ENCODE measurements around the gene MIPOL1. TPM values are rescaled to one million over a fixed set of nuclear protein-coding genes. Genes with fewer than 3 reads are reported as not detected.
"Not testable (repeated sequence)": the region's sequence is repeated elsewhere in the genome, so short reads cannot be mapped to it uniquely, and the experiment has no call there.

MIPOL1 gene
- total RNA-seq, 1 donor from 2014 or later, result 12.3 TPM

DNA sequence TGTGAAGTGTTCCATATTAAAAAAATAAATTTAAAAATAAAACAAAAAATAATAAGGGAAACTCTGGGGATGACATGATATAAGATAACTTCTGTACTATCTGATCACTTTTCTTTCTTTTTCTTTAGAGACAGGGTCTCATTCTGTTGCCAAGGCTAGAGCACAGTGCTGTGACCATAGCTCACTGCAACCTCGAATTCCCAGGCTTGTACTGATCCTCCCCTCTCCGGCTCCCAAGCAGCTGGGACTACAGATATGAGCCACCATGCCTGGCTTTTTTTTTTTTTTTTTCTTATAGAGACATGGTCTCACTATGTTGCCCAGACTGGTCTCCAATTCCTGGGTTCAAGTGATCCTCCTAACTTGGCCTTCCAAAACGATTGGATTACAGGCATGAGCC, 10.4 kb upstream of the MIPOL1 start:
- no peak for DNase-seq (ENCODE audit: extremely low read depth, low read depth, low spot score)

DNA sequence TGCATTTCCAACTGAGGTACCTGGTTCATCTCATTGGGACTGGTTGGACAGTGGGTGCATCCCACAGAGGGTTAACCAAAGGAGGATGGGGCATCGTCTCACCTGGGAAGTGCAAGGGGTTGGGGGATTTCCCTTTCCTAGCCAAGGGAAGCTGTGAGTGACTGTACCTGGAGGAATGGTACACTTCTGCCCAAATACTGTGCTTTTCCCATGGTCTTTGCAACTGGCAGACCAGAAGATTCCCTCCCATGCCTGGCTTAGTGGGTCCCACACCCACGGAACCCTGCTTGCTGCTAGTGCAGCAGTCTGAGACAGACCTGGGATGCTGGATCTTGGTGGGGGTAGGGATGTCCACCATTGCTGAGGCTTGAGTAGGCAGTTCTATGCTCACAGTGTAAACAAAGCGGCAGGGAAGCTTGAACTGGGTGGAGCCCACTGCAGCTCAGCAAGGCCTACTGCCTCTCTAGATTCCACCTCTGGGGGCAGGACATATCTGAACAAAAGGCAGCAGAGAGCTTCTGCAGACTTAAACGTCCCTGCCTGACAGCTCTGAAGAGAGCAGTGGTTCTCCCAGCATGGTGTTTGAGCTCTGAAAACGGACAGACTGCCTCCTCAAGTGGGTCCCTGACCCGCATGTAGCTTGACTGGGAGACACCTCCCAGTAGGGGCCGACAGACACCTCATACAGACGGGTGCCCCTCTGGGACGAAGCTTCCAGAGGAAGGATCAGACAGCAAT, 9.7 kb upstream of the MIPOL1 start:
- DNase-seq (ENCODE audit: extremely low read depth, low read depth, low spot score), result not testable (repeated sequence)

DNA sequence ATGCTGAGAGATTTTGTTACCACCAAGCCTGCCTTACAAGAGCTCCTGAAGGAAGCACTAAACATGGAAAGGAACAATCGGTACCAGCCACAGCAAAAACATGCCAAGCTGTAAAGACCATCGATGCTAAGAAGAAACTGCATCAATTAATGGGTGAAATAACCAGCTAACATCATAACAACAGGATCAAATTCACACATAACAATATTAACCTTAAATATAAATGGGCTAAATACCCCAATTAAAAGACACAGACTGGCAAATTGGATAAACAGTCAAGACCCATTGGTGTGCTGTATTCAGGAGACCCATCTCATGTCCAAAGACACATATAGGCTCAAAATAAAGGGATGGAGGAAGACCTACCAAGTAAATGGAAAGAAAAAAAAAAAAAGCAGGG, 8.0 kb upstream of the MIPOL1 start:
- not testable (repeated sequence) for DNase-seq (ENCODE audit: extremely low read depth, low read depth, low spot score)

DNA sequence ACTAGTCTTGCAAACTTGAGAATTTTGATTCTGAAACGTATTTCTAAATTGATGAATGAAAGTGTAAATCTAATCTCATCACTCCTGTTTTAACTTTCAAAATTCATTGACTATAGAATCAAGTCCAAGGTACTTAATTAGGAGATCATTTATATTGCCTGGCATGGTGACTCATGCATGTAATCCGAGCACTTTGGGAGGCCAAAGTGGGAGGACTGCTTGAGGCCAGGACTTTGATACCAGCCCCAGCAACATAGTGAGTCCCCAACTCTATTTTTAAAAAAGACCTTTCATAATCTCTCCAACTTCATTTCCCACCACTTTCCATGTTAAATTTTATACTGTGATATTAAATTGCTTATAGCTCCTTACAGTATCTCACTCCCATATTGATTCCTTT, 3.0 kb upstream of the MIPOL1 start:
- no peak for DNase-seq (ENCODE audit: extremely low read depth, low read depth, low spot score)

DNA sequence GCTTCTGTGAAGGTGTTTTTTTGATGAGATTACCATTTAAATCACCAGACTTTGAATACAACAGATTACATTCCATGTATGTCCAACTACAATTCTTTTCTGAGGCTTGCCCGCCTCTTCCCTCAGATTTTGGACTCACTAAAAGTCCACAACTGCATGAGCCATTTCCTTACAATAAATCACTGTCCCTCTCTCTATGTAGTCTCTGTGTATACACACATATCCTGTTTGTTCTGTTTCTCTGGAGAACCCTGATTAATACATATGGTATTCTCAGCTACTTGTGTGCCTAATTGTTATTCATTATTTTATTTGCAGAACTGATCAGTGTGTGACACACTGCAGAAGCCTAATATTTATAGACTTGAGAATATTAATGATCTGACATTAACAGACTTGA, 2.4 kb upstream of the MIPOL1 start:
- DNase-seq (ENCODE audit: extremely low read depth, low read depth, low spot score), result no peak

DNA sequence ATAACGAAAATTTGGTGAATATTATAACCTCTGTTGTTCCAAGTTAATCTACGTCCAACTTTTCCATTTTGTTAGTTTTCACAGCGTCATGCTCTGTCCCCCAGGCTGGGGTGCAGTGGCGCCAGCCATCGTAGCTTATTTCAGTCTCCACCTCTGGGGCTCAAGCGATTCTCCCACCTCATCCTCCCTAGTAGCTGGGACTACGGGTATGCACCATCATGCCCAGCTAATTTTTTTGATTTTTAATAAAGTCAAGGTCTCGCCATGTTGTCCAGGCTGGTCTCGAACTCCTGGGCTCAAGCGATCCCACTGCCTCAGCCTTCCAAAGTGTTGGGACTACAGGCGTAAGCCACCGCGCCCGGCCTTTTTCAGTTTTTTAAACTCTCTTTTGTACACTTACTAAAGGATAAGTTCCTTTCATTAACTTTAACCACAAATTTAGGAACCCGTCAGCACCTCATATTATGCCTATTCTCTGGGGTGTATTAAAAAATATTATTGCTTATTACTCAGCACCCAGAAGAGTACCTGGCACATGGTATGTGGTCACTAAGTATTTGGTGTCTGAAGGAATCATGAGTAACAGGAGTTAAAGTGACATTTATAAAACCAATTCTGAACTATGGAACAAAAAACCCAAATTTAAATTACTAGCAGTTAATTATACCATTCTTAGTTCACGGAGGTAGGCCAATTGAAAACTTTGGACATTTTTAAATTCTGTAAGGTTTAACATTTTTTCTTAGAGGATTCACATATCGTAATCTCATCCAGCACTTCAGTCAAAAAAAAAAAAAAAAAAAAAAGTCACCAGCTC, 925 bp upstream of the MIPOL1 start:
- DNase-seq (ENCODE audit: extremely low read depth, low read depth, low spot score), result no peak

DNA sequence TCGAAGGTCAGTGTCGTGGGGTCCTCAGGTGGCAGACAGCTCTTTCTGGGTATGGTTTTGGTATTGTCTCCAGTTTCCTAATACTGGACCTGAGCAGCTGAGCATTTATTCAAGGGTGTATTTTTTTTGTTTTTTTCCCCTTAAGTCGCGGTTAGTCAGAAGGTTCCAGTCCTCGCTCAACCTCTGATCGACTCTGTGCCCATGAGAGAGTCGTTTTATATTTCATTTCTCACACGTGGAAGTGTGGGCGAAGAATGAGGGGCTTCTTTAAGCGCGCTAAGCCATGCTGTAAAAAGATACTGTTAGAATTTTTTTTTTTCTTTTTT, 499 bp downstream of the MIPOL1 start:
- DNase-seq (ENCODE audit: extremely low read depth, low read depth, low spot score), result no peak

DNA sequence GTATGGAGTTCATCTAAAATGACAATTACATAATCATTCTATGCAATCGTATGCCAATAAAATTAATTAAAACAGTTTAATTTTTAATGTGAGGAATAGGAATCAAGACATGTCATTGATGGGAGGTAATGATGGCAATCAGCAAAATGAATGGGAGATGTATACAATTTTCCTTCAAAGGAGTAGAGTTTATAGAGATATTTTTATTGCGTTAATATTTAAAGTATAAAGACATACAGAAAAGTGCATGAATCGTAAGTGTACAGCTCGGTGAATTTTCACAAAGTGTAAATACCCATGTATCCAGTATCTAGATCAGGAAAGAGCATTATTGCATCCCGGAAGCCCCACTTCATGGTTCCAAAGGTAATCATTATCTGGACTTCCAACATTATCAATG, 1.2 kb downstream of the MIPOL1 start:
- no peak for DNase-seq (ENCODE audit: extremely low read depth, low read depth, low spot score)

DNA sequence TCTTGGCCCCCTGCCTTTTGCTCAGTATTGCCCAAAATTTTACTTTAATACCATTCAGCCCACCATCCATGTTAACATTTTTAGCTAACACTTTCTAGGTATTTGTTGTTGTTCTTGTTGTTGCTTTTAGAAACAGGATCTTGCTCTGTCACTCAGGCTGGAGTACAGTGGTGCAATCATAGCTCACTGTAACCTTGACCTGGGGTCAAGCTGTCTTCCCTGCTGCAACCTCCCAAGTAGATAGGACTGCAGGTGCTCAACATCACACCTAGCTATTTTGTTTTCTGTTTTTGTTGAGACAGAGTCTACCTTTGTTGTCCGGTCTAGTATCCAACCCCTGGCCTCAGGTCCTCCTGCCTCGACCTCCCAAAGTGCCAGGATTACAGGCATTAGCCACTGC, 4.0 kb downstream of the MIPOL1 start:
- no peak for DNase-seq (ENCODE audit: extremely low read depth, low read depth, low spot score)

DNA sequence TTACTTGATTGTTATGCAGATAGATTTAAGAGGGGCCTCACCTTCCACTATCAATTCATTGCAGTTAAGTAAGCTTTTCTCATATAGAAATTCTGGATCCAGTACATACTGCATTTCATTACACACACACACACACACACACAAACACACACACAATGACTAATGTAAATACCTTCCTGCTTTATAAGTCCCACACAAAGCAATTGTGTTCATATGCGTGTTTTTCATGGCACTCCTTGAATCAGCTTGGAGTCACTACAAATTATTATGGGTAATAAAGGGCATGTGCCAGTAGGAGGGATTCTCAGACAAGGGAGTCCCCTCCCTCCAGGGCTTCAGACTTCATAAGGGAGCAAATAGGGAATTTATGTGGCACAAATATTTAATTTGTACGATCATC, 4.5 kb downstream of the MIPOL1 start:
- no peak for DNase-seq (ENCODE audit: extremely low read depth, low read depth, low spot score)

DNA sequence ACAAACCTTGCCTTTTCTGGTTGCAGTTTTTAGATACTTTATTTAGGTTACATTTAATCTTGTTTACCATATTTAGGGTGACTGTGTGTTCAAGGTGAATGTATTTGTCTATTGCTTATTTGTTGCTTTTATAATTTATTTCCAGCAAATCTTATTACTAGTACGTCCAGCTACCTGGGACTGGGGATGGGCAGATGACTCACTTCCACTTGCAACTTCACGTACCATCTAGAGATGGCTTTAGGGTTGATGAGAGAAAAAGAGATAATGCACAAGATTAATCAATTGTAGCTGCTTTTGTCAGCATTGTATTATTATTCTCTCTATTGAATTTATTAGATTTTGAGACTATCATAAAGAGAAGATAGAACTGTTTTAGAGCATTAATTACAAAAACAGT, 5.1 kb downstream of the MIPOL1 start:
- DNase-seq (ENCODE audit: extremely low read depth, low read depth, low spot score), result no peak

DNA sequence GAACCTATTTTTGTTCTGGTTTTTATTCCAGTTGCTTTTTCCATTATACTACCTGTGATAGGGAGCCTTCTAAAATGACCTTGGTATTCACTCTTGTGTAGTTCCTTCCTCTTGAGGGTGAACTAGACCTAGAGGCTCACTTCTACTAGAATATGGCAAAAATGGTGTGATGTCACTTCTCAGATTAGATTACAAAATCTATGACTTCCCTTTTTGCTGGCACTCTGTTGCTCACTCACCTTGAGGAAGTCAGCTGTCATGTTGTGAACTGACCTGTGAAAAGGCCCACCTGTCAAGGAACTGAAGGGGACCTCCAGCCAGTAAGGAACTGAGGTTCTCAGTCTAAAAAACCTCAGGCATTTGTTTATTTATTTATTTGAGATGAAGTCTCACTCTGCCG, 5.7 kb downstream of the MIPOL1 start:
- DNase-seq (ENCODE audit: extremely low read depth, low read depth, low spot score), result no peak

DNA sequence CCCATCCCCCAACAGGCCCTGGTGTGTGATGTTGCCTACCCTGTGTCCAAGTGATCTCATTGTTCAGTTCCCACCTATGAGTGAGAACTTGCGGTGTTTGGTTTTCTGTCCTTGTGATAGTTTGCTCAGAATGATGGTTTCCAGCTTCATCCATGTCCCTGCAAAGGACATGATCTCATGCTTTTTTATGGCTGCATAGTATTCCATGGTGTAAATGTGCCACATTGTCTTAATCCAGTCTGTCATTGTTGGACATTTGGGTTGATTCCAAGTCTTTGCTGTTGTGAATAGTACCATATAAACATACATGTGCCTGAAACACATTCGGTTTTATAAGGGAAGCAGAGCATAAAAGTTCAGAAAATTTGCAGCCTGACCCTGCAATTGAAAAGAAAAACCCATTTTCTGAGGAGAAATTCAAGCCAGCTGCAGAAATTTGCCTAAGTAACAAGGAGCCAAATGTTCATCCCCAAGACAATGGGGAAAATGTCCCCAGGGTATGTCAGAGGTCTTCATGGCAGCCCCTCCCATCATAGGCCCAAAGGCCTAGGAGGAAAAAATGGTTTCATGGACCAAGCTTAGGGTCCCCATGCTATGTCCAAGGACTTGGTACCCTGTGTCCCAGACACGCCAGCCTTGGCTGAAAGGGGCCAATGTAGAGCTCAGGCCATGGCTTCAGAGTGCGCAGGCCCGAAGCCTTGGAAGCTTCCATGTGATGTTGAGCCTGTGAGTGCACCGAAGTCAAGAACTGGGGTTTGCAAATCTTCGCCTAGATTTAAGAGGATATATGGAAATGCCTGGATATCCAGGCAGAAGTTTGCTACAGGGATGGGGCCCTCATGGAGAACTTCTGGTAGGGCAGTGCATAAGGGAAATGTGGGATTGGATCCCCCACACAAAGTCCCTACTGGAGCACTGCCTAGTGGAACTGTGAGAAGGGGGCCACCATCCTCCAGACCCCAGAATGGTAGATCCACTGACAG, 8.2 kb downstream of the MIPOL1 start:
- not testable (repeated sequence) for DNase-seq (ENCODE audit: extremely low read depth, low read depth, low spot score)

DNA sequence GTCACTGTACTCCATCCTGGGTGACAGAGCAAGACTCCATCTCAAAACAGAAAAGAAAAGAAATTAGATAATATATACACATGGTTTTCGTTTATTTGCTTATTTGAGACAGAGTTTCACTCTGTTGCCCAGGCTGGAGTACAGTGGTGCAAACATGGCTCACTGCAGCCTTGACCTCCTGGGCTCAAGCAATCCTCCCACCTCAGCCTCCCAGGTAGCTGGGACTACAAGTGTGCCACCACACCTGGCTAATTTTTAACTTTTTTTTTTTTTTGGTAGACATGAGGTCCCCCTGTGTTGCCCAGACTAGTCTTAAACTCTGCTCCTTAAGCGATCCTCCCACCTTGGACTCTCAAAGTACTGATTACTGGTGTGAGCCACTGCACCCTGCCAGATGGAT, 11.9 kb downstream of the MIPOL1 start:
- not testable (repeated sequence) for DNase-seq (ENCODE audit: extremely low read depth, low read depth, low spot score)

DNA sequence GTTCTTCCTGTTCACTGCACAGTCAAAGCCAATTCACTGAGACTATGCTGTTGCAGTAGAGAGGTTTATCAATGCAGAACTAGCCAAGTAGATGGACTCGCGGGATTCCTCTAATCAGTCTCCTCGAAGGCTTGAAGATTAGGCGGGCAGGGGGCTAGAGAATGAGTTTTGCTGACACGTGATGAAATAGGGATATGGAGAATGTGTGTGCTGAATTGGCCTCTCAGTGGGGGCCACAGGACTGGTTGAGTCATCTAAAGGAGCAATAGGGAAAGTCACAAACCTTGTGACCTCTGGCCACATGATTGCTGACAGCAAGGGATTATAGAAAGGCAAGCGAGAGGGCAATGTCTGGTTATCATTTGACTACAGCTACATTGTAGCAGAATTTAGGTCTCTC, 12.7 kb downstream of the MIPOL1 start:
- no peak for DNase-seq (ENCODE audit: extremely low read depth, low read depth, low spot score)

DNA sequence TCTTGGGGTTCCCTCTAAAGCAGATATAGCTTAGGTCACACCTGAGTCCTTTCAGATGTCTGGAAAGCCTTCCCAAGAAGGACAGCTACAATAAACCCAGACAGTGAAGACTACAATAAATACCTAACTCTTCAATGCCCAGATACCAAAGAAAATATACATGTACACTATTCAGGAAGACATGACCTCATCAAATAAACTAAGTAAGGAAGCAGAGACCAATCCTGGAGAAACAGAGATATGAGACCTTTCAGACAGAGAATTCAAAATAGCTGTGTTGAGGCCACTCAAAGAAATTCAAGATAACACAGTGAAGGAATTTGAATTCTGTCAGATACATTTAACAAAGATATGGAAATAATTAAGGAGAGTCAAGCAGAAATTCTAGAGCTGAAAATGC, 15.3 kb downstream of the MIPOL1 start:
- no peak for DNase-seq (ENCODE audit: extremely low read depth, low read depth, low spot score)

DNA sequence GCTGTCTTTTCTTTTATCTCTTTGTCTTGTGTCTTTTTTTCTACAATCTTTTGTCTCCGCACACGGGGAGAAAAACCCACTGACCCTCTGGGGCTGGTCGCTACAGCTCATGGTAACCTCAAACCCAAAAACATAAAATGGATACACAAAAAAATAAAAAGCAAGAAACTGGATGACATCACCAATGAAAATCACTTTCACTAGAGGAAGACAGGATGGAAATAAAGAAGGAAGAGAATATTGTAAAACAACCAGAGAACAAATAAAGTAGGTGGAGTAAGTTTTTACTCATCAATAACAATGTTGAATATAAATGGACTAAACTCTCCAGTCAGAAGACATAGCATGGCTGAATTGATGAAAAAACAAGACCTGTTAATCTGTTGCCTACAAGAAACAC, 17.6 kb downstream of the MIPOL1 start:
- DNase-seq (ENCODE audit: extremely low read depth, low read depth, low spot score), result no peak

DNA sequence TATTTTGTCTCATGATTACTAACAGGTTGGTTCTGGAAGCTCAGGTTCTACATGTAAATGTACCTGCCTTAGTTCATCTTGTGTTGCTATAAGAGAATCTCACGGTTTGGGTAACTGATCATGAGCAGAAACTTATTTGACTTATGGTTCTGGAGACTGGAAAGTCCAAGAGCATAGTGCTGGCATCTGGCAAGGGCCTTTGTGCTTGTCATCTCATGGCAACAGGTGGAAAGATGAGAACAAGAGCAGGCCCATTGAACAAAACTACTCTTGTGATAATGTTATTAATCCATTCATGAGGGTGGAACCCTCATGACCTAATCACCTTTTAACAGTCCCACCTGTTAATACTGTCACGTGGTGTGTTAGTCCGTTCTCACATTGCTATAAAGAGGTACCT, 23.3 kb downstream of the MIPOL1 start:
- no peak for DNase-seq (ENCODE audit: extremely low read depth, low read depth, low spot score)

DNA sequence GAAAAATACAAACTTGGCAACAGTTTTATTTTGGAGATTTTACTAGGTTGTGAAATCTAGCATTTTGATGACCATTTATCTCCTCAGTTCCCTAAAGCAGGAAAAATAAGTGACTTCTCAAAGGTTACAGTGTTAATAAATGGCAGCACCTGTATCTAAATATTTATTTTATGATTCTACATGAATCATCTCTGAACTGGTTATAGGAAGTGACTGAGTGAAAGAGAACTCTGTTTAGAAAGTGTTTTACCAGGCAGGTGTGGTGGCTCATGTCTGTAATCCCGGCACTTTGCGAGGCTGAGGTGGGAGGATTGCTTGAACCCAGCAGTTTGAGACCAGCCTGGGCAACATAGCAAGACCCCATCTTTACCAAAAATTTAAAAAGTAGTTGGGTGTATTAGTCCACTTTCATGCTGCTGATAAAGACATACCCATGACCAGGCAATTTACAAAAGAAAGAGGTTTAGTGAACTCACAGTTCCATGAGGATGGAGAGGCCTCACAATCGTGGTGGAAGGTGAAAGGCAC, 26.3 kb downstream of the MIPOL1 start:
- no peak for DNase-seq (ENCODE audit: extremely low read depth, low read depth, low spot score)

DNA sequence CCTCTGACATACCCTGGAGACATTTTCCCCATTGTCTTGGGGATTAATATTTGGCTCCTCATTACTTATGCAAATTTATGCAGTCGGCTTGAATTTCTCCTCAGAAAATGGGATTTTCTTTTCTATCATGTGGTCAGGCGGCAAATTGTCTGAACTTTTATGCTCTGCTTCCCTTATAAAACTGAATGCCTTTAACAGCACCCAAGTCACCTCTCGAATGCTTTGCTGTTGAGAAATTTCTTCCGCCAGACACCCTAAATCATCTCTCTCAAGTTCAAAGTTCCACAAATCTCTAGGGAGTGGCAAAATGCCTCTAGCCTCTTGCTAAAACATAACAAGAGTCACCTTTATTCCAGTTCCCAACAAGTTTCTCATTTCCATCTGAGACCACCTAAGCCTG, 27.9 kb downstream of the MIPOL1 start:
- DNase-seq (ENCODE audit: extremely low read depth, low read depth, low spot score), result not testable (repeated sequence)

Measured in glomerular endothelial cell (primary cell).